ENCODE measurements around the gene RNU6-1.

The RNU6-1 gene

DNA sequence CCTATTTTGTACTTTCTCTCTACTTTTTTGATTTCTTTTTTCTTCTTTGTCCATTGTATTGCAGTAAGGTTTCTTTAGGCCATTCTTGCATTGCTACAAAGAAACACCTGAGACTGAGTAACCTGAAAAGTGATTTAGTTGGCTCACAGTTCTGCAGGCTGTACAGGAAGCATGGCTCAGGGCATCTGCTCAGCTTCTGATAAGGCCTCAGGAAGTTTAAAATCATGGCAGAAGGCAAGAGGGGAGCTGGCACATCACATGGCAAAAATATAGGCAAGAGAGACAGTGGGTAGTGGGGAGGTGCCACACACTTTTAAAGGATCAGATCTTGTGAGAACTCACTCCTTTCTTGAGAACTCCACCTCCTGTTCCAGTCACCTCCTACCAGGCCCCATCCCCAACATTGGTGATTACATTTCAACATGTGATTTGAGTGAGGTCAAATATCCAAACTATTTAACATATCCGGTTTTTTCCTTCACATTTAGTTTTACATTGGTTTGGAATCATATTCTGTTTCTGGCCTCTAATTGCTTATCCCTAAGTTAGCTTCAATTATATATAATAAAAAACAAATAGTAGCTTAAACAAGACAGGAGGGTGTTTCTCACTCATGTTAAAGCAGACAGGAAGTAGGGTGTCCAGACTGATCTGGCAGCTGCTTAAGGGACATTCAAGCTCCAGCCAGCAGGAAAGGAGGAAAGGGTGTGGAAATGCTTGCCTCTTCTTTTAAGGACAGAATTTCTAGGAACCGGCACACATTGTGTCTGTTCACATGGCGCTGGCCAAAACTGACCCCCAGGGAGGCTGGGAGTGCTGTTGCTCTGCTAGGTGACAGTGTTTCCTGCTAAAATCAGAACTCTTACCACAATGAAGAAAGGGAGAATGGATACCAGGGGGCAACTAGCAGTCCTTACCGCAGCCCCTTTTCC, 43.4 kb downstream of the RNU6-1 start:
- no peak for FAIRE-seq

DNA sequence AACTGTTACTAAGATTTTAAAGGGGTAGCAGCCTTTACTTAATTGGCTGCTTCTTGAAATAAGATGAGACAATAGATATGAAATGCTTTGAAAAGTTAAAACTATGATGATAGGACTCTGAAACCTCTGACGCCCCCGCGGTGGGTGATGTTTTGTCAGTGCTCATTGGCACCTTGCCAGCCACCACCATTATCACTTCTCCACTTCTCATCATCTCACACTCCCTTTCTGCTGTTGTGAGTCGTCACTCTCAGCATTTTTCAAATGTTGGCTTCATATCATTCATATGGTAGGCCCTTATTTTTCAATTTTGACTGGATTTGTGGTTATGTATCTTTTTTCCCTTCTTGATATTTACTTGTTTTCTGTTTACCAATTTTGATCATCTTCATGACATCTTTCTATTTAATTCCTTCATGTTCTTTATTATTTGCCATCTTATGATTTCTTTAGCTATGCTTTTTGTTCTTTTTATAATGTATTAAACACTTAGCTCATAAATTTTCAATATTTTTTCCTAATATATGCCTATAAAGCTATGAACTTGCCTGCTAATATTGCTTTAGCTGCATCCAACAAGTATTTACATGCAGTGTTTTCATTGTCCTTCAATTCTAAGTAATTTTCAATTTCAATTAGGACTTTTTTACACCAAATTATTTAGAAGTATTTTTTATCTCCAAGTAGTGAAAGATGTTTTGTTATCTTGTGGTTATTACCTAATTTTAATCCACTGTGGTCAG, 44.8 kb downstream of the RNU6-1 start:
- FAIRE-seq: no peak

DNA sequence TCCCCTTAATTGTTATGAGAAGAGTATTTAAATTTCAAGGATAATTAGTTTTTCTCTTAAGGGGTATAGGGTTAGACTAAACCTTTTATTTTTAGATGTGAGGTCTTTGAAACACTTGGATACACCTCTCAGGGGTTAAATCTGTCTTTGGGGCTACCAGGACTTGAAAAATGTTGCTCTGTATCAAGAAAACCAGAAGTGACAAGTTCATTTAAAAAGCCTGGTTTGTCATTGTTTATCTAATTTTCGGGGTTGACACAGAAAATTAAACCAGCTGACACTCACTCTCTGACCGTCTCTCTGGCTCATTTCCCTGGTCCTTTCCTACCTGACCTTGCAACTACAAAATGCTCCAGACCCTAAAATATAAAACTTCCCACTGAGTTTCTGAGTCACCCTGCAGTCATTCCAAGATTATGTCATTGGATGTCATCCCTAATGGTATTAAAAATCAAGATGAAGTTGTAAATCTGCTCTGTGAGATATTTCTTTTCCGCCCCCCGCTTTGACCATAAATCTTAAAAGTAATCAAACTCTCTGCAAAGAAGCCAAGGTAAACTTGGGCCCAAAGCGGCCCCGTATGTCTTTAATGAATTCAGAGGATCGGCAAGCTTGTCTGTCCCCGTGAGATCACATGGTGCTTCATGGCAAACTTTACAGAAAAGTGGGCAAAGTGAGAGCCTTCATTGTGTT, 47.4 kb downstream of the RNU6-1 start:
- FAIRE-seq: no peak

DNA sequence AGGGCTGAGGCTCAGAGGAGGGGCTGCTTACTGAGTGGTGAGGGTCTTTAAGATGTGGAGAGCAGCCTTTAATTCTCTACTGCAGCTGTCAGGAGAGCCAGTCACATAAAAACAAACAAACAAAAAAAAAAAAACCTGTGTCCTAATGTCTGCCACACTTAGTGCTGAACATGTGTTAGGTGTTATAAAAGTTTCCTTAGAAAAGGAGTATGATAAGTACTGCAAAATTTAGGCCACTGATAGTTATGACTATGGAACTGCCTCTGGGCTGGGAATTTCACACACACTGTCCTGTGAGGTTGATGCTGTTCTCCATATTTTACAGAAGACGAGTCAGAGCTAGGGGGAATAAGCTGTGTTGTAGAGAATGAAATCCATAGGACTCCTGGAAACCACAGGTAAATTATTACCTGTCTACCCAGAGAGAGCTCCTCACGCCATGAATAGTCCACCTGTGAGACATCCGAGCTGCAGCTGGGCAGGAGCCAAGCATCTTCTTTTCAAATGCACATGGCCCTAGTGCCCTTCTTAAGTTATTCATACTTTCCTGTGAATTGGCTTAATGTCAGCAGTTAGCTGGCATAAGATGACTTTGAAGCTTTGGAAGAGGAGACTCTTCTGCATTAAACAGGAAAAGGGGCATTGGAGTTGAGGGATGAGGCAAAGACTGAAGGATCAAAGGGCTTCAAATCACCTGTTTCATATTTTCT, 49.1 kb downstream of the RNU6-1 start:
- no peak for FAIRE-seq

All from endometrium (tissue), 2 donors.